ENCODE data around the gene MTHFS. TPM values are rescaled to one million over a fixed set of nuclear protein-coding genes. Genes with fewer than 3 reads are reported as not detected.
"Not testable (repeated sequence)": the region's sequence is repeated elsewhere in the genome, so short reads cannot be mapped to it uniquely, and the experiment has no call there.

Gene MTHFS
- total RNA-seq, 1 experiment from 2014 or later, result 27.1 TPM

DNA sequence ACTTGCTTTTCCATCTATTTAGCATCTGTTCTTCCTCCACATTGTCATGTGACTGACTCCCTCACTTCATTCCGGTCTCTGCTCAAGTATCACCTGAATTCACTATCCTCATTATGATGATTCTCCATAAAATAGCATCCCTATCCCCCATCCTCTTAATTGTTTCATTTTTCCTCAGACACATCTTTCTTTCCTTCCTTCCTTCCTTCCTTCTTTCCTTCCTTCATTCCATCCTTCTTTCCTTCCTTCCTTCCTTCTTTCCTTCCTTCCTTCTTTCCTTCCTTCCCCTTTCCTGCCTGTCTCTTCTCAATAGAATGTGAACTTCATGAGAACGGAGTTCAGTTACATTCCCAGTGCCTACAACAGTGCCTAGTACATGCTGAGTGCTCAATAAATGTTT lies 32.6 kb upstream of the MTHFS start:
- H3K27ac ChIP-seq, result no peak overlapping the region
- no peaks in the 10 kb centered on the region for H3K9me3 ChIP-seq (ENCODE audit: insufficient read depth, low read depth)
- intact Hi-C loops (cut with micrococcal nuclease; ENCODE audit: unreplicated experiment), result no loop called here
- no peaks in the 10 kb centered on the region for H4K20me1 ChIP-seq (ENCODE audit: insufficient read depth)
- H3K9me2 ChIP-seq (ENCODE audit: insufficient read depth), result no peaks in the 10 kb centered on the region
- H3K79me2 ChIP-seq (ENCODE audit: low read depth), result no peaks in the 10 kb centered on the region; the same call in 1 of the 2 replicates
- no TSS peak for BruUV-seq (replicated peaks)
- POLR2A ChIA-PET (ENCODE audit: unreplicated experiment), result no interaction called here
- H3K4me2 ChIP-seq, result no peak overlapping the region
- no peak overlapping the region for H2AFZ ChIP-seq
- no peak for DNase-seq
- CTCF ChIA-PET, result no interaction called here
- H3K27me3 ChIP-seq (ENCODE audit: insufficient read depth, low read depth), result no peaks in the 10 kb centered on the region
- no peak overlapping the region for H3K4me3 ChIP-seq
- no peak for TF ChIP-seq EZH2 (IDR thresholded peaks at IDR 0.05; ENCODE audit: low read depth)
- 0 out of 2 replicates have a peak, but pooled peaks cover 5% of the 10 kb centered on the region for H3K4me1 ChIP-seq (replicated peaks; ENCODE audit: insufficient read depth)
- H3K36me3 ChIP-seq (ENCODE audit: low read depth), result no peaks in the 10 kb centered on the region
- H3F3A ChIP-seq (ENCODE audit: insufficient read depth, low read depth), result no peaks in the 10 kb centered on the region

DNA sequence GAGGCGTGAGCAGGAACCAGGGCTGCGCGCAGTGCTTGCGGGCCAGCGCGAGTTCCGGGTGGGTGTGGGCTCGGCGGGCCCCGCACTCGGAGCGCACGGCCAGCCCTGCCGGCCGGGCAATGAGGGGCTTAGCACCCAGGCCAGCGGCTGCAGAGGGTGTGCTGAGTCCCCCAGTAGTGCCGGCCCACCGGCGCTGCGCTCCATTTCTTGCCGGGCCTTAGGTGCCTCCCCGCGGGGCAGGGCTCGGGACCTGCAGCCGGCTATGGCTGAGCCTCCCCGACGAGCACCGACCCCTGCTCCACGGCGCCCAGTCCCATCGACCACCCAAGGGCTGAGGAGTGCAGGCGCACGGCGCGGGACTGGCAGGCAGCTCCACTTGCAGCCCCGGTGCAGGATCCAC lies 29.3 kb upstream of the MTHFS start:
- peaks cover 22% of the 10 kb centered on the region for H3K79me2 ChIP-seq (ENCODE audit: low read depth)
- H3K36me3 ChIP-seq (ENCODE audit: low read depth); H3K9me3 ChIP-seq (ENCODE audit: insufficient read depth, low read depth); H3K4me2 ChIP-seq; DNase-seq; POLR2A ChIA-PET (ENCODE audit: unreplicated experiment); H4K20me1 ChIP-seq (ENCODE audit: insufficient read depth); H3K9me2 ChIP-seq (ENCODE audit: insufficient read depth); H3K27ac ChIP-seq; H3K4me3 ChIP-seq; CTCF ChIA-PET; BruUV-seq (replicated peaks); intact Hi-C loops (cut with micrococcal nuclease; ENCODE audit: unreplicated experiment); H3K27me3 ChIP-seq (ENCODE audit: insufficient read depth, low read depth); H3K4me1 ChIP-seq (replicated peaks; ENCODE audit: insufficient read depth); H2AFZ ChIP-seq; H3F3A ChIP-seq (ENCODE audit: insufficient read depth, low read depth): not testable (repeated sequence)

DNA sequence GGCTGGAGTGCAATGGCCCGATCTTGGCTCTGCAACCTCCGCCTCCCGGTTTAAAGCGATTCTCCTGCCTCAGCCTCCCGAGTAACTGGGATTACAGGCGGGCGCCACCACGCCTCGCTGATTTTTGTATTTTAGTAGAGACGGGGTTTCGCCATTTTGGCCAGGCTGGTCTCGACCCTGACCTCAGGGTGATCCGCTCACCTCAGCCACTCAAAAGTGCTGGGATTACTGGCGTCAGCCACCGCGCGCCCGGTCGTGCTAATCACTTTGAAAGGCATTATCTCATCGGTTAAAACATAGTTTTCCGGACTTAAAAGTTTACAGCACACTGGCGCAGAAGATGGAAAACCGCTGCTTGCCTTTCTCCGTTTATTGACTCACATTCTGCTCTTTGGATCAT lies 27.6 kb upstream of the MTHFS start:
- TSS peak; percentile 76 for BruUV-seq (replicated peaks)
- POLR2A ChIA-PET (ENCODE audit: unreplicated experiment), result no interaction called here
- CTCF ChIA-PET, result no interaction called here

DNA sequence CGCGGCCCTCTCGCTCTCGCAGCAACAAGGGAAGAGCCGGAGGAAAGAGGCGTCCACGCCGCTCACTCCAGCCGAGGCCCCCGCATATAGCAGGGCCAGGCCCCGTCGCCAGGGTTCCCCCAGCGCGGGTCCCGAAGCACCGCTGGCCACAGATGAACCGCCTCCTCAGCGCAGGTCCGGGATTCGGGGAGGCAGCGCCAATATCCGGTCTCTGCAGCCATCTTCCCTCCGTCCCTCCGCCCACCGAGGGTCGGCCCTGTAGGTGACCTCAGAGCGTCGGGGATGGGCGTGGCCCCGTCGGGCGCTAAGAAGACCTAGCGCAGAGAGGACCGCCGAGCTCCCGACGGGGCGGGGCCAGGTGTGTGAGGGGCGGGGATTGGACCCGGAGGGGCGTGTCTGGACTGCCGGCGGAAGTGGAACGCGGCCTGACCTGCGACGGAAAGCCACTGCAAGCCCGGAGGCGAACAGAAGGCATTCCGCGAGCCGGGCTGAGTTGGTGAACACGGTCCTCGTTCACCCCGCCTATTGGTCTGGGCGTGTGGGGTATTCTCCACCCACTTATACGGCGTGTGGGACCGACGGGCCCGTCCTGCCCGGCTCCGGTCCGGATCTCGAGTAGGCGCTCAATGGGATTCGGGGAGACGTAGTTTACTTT lies 26.8 kb upstream of the MTHFS start:
- Histone ChIP-seq H3K27ac (peak overlapping the region; percentile 77), H3K36me3 (ENCODE audit: low read depth) (peaks cover 15% of the 10 kb centered on the region), H3K4me1 (replicated peaks; ENCODE audit: insufficient read depth) (0 out of 2 replicates have a peak, but pooled peaks cover 8% of the 10 kb centered on the region), H2AFZ (peak overlapping the region; percentile 91), H3K9me2 (ENCODE audit: insufficient read depth) (no peaks in the 10 kb centered on the region), H3K4me3 (peak overlapping the region; percentile 75), H3K79me2 (ENCODE audit: low read depth) (peaks cover 27% of the 10 kb centered on the region), H3K4me2 (peak overlapping the region; percentile 75), H4K20me1 (ENCODE audit: insufficient read depth) (no peaks in the 10 kb centered on the region), H3K9me3 (ENCODE audit: insufficient read depth, low read depth) (peaks cover 14% of the 10 kb centered on the region), H3F3A (ENCODE audit: insufficient read depth, low read depth) (peaks cover 8% of the 10 kb centered on the region), H3K27me3 (ENCODE audit: insufficient read depth, low read depth) (no peaks in the 10 kb centered on the region)
- ChIA-PET POLR2A (ENCODE audit: unreplicated experiment) (interaction anchor here (0.6 to 0.8 kb wide), 12 partner anchors 11 to 913 kb away, joined by 3 to 12 read pairs (median 4); no protein-coding TSS in a partner anchor), CTCF (interaction anchor here (0.5 kb wide), 1 partner anchor 1624 kb away, joined by 3 read pairs; the partner anchor contains the start of gene SKIC8)
- DNase-seq, result peak; percentile 91 to 99
- intact Hi-C loops (cut with micrococcal nuclease; ENCODE audit: unreplicated experiment), result loop anchor here (1.0 to 2.0 kb wide), 3 partner anchors 26 to 229 kb away; partner anchors contain the start of genes FAH, MTHFS and ZFAND6
- BruUV-seq (replicated peaks), result no TSS peak
- TF ChIP-seq, protein P1, sequence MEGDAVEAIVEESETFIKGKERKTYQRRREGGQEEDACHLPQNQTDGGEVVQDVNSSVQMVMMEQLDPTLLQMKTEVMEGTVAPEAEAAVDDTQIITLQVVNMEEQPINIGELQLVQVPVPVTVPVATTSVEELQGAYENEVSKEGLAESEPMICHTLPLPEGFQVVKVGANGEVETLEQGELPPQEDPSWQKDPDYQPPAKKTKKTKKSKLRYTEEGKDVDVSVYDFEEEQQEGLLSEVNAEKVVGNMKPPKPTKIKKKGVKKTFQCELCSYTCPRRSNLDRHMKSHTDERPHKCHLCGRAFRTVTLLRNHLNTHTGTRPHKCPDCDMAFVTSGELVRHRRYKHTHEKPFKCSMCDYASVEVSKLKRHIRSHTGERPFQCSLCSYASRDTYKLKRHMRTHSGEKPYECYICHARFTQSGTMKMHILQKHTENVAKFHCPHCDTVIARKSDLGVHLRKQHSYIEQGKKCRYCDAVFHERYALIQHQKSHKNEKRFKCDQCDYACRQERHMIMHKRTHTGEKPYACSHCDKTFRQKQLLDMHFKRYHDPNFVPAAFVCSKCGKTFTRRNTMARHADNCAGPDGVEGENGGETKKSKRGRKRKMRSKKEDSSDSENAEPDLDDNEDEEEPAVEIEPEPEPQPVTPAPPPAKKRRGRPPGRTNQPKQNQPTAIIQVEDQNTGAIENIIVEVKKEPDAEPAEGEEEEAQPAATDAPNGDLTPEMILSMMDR (conservative IDR thresholded peaks at IDR 0.05), result no peak
- TF ChIP-seq EZH2 (IDR thresholded peaks at IDR 0.05; ENCODE audit: low read depth), result no peak

More for the DNA sequence above, 27.6 kb upstream of the MTHFS start:
- TF ChIP-seq, protein P1 (conservative IDR thresholded peaks at IDR 0.05), result no peak
- no peak for TF ChIP-seq EZH2 (IDR thresholded peaks at IDR 0.05; ENCODE audit: low read depth)
- Histone ChIP-seq H3K4me2 (peak overlapping the region; percentile 74), H3K27me3 (ENCODE audit: insufficient read depth, low read depth) (no peaks in the 10 kb centered on the region), H3K27ac (peak overlapping the region; percentile 77; the same call in 1 of the 2 replicates), H3K9me2 (ENCODE audit: insufficient read depth) (no peaks in the 10 kb centered on the region), H3K9me3 (ENCODE audit: insufficient read depth, low read depth) (peaks cover 9% of the 10 kb centered on the region), H3K36me3 (ENCODE audit: low read depth) (peaks cover 9% of the 10 kb centered on the region), H3K79me2 (ENCODE audit: low read depth) (peaks cover 27% of the 10 kb centered on the region), H3K4me3 (peak overlapping the region; percentile 75), H3K4me1 (replicated peaks; ENCODE audit: insufficient read depth) (0 out of 2 replicates have a peak, but pooled peaks cover 8% of the 10 kb centered on the region), H2AFZ (peak overlapping the region; percentile 81), H3F3A (ENCODE audit: insufficient read depth, low read depth) (peaks cover 8% of the 10 kb centered on the region), H4K20me1 (ENCODE audit: insufficient read depth) (no peaks in the 10 kb centered on the region)
- DNase-seq, result no peak
- intact Hi-C loops (cut with micrococcal nuclease; ENCODE audit: unreplicated experiment), result no loop called here

Data from PC-9 (cell line).